GM19455 (cell line): ENCODE results near the gene UGT1A9.
"Not testable (repeated sequence)": the region's sequence is repeated elsewhere in the genome, so short reads cannot be mapped to it uniquely, and the experiment has no call there.

ENCODE experiments used
- ATAC-seq: cut with Tn5 transposase; IDR thresholded peaks from one replicate; pipeline ENCODE4 v1.9.1; 2021; ENCODE audit not compliant: unreplicated experiment

The UGT1A9 gene

DNA sequence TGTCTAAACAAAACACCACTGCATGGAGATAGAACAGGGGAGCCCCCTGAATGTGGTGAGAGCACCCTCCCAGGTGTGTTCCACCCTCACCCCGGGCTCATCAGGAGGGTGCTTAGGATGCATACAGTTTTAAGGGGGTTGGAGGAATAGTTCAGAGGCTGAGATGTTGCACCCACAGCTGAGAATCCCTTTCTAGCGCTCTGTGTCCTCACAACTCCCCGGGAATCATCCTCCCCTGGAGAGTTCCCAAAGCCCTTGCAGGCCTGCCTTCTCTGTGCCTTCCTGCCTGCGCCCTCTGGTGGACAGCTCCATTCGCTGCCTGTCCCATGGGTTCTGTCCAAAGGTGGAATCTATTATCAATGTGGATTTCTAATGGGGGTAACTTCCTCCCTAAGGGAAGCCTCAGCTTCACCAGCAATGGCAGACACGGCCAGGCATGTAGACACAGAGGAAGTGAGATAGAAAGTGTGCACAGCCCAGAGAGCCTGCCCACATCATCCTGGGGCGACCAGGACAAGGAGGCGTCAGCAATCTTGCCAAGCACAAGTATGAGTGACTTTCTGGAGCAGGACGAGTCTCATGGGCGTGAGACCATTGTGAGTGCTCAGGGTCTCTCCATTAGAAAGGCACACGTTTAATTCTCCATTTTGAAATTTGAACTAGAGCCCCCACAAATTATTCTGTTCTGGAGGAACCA is 39.8 kb downstream of the UGT1A9 start:
- no peak for ATAC-seq

DNA sequence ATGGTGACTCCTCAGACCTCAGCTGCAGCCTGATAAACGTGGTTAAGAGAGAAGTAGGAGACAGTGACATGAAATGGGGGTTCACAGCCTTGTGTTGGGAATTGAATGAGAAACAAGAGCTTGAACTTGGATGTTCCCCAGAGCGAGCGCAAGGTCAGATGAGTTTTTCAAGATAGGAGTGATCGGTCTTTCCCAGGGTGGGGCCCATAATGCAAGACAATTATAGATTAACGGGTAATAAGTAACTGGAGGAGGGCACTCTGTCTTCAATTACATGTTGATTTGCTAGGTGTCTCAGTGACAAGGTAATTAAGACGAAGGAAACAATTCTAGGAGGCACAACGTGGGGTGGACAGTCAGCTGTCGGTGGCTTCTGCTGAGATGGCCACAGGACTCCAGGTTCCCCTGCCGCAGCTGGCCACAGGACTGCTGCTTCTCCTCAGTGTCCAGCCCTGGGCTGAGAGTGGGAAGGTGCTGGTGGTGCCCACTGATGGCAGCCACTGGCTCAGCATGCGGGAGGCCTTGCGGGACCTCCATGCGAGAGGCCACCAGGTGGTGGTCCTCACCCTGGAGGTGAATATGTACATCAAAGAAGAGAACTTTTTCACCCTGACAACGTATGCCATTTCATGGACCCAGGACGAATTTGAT is 41.0 kb downstream of the UGT1A9 start, which contains the start of gene UGT1A5:
Gene UGT1A5 (plus strand): TSS at position 297 of the 651 bp plus-strand sequence. CDS start 85 bp downstream, at position 382.
- ATAC-seq, result no peak

DNA sequence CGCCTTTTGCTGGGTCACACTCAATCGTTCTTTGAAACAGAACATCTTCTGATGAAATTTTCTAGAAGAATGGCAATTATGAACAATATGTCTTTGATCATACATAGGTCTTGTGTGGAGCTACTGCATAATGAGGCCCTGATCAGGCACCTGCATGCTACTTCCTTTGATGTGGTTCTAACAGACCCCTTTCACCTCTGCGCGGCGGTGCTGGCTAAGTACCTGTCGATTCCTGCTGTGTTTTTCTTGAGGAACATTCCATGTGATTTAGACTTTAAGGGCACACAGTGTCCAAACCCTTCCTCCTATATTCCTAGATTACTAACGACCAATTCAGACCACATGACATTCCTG is 41.5 kb downstream of the UGT1A9 start:
- no peak for ATAC-seq

DNA sequence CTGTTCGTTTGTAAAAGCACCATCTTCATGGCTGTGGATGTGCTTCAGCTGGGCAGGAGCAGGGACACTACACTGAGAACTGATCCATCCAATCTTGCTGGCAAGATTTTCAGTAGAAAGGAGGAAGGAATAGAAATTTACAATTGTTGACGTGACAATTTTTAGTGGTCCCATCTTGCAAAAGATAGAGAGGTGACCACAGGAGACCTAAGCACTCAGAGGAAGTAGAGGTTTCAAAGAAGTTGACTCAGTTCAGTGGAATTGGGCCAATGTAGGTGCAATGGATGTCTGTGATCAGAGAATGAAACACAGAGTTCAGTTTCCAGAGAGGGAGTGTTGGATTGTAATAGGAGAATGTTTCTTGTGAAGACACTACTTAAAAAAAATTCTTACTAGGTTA is 42.4 kb downstream of the UGT1A9 start:
- ATAC-seq, result no peak

DNA sequence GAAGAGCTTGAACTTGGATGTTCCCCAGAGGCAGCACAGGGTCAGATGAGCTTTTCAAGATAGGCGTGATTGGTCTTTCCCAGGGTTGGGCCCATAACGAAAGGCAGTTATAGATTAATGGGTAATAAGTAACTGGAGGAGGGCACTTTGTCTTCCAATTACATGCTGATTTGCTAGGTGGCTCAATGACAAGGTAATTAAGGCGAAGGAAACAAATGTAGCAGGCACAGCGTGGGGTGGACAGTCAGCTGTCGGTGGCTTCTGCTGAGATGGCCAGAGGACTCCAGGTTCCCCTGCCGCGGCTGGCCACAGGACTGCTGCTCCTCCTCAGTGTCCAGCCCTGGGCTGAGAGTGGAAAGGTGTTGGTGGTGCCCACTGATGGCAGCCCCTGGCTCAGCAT is 46.9 kb downstream of the UGT1A9 start, which contains the start of gene UGT1A4:
Gene UGT1A4 (plus strand): TSS at position 185 of the 400 bp plus-strand sequence. CDS start 85 bp downstream, at position 270.
- no peak for ATAC-seq

DNA sequence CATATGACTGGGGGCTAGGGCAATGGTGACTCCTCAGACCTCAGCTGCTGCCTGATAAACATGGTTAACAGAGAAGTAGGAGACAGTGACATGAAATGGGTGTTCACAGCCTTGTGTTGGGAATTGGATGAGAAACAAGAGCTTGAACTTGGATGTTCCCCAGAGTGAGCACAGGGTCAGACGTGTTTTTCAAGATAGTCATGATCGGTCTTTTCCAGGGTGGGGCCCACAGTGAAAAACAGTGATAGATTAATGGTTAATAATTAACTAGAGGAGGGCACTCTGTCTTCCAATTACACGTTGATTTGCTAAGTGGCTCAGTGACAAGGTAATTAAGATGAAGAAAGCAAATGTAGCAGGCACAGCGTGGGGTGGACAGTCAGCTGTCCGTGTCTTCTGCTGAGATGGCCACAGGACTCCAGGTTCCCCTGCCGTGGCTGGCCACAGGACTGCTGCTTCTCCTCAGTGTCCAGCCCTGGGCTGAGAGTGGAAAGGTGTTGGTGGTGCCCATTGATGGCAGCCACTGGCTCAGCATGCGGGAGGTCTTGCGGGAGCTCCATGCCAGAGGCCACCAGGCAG is 57.1 kb downstream of the UGT1A9 start, which contains the start of gene UGT1A3:
Gene UGT1A3 (plus strand): TSS at position 320 of the 579 bp plus-strand sequence. CDS start 85 bp downstream, at position 405.
- ATAC-seq, result no peak

DNA sequence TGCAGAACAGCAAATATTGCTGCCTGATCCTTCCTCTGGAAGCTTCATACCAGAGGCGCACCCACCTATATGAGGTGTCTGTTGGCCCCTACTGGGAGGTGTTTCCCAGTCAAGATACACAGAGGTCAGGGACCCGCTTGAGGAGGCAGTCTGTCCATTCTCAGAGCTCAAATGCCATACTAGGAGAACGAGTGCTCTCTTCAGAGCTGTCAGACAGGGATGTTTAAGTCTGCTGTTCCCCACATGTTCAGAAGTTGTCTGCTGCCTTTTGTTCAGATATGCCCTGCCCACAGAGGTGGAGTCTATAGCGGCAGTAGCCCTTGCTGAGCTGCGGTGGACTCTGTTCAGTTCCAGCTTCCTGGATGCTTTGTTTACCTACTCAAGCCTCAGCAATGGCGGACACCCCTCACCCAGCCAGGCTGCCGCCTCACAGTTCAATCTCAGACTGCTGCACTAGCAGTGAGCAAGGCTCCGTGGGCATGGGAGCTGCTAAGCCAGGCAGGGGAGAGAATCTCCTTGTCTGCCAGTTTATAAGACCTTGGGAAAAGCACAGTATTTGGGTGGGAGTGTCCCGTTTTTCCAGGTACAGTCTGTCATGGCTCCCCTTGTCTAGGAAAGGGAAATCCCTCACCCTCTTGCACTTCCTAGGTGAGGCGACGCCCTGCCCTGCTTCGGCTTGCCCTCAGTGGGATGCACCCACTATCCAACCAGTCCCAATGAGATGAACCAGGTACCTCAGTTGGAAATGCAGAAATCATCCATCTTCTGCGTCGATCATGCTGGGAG is 65.4 kb downstream of the UGT1A9 start:
- ATAC-seq, result not testable (repeated sequence)

DNA sequence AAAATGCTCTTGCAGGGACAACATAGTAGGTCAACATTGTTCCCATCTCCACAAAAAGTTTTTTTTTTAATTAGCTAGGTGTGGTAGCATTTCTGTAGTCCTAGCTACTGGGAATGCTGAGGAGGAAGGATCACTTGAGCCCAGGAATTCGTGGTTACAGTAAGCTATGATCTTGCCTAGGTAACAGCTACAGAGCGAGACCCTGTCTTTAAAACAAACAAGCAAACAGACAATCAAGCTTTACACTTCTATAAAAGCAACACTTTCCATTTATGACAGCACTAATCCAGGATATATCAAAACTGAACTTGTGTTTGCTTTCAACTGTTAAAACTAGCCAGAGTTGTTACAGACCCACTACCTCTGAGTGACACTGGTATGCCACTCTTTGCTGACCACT is 69.2 kb downstream of the UGT1A9 start:
- ATAC-seq, result no peak

DNA sequence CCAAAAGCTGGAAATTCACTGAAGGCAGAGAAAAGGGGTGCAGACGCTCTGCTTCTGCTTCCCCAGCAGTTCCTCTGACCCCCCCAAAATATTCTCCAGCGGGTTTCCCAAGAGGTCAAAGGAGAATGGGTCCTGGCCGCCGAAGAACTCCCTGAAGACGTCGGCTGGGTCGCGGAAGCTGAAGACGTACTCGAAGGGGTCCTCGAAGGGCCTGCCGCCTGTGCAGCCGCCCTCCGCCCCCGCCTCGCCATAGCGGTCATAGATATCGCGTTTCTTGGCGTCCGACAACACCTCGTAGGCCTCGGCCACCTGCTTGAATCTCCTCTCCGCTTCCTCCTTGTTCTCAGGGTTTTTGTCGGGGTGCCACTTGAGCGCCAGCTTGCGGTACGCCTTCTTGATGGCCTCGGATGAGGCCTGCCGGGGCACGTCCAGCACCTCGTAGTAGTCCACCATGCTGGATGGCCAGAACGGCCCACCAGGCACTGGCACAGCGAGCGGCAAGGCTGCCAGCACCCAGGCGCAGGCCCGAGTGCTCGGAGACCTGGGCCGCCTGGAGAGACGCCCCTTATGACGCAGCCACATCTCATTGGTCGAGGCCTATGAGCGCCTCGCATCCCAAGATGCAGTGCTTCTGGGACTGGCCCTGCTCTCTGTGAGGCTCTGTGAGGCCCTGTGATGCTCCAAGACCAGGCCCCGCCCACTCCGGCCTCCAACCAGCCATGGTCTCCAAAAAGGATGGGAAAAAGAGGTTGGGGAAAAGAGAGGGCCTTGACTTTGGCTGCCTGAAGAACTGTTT is 72.0 kb downstream of the UGT1A9 start:
- ATAC-seq, result no peak

DNA sequence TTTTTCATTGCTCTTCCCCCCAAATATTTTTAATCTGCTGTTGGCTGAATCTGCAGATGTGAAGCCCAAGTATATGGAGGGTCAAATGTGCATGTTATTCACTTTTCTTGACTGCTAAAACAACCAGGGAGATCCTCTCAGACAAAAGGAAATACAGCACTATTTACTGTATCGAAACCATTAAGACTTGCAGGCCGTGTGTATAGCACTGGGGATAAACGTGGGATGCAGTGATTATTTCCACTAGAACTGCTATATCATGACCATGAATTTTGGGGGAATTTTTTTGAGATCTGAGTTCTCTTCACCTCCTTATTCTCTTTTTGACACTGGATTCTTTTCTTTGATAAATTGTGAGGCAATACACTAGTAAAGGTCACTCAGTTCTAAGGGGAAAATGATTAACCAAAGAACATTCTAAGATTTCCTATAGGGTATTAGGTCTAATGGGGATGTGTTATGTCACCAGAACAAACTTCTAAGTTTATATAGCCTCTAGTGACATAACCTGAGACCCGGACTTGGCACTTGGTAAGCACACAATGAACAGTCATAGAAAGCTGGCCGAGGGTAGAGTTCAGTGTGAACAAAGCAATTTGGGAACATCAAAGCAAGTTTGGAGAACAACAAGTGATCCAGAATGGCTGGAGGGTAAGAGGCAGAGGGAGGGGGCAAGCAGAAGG is 73.5 kb downstream of the UGT1A9 start:
- ATAC-seq, result no peak

DNA sequence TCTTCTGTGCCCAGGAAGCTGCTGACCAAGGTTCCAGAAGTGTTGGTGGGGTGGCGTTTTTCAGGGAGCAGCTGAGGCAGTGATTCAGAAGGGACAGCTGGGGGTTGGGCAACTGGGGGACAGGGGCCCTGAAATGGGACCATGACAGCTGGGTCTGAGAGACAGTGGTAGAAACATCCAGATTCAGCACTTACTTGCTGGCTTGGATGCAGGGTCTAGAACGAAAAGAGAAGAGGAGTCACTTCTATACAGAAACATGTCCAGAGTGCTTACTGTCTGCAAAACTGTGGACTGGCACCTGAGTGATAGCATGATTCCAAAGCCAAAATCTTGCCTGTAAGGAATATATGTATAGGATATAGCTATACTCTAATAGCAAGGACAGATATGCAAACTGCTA is 74.1 kb downstream of the UGT1A9 start:
- ATAC-seq, result not testable (repeated sequence)

DNA sequence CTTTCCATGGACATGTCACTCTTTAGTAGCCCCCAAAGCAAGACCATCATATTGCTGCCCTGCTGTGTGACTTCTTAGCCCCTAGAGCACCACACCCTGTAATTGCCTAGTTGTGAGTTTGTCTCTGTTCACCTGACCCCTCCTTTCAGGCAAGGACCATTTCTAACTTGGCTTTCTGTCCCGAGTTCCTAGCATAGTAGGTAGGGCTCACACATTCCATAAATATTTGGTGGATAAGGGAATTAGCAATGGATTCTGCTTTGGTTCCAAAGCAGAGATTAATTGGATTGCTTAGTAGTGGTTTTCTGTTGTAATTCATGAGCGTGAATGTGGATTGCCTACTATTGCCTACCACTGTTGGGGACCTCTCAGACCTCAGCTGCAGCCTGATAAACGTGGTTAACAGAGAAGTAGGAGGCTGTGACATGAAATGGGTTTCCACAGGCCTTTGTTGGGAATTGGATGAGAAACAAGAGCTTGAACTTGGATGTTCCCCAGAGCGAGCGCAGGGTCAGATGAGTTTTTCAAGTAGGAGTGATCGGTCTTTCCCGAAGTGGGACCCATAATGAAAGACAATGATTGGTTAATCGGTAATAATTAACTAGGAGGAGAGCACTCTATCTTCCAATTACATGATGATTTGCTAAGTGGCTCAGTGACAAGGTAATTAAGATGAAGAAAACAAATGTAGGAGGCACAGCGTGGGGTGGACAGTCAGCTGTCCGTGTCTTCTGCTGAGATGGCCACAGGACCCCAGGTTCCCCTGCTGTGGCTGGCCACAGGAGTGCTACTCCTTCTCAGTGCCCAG is 75.0 kb downstream of the UGT1A9 start:
- ATAC-seq, result no peak

DNA sequence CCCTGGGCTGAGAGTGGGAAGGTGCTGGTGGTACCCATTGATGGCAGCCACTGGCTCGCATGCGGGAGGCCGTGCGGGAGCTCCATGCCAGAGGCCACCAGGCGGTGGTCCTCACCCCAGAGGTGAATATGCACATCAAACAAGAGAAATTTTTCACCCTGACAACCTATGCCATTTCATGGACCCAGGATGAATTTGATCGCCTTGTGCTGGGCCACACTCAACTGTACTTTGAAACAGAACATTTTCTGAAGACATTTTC is 75.5 kb downstream of the UGT1A9 start:
- ATAC-seq, result no peak

DNA sequence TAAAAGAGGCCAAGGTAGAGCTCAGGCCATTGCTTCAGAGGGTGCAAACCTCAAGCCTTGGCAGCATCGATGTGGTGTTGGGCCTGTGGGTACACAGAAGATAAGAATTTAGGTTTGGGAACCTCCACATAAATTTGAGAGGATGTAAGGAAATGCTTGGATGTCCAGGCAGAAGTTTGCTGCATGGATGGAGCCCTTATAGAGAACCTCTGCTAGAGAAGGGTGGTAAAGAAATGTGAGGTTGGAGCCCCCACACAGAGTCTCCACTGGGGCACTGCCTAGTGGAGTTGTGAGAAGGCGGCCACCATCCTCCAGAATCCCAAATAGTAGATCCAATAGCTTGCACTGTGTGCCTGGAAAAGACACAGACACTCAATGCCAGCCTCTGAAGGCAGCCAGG is 79.0 kb downstream of the UGT1A9 start:
- ATAC-seq, result not testable (repeated sequence)

DNA sequence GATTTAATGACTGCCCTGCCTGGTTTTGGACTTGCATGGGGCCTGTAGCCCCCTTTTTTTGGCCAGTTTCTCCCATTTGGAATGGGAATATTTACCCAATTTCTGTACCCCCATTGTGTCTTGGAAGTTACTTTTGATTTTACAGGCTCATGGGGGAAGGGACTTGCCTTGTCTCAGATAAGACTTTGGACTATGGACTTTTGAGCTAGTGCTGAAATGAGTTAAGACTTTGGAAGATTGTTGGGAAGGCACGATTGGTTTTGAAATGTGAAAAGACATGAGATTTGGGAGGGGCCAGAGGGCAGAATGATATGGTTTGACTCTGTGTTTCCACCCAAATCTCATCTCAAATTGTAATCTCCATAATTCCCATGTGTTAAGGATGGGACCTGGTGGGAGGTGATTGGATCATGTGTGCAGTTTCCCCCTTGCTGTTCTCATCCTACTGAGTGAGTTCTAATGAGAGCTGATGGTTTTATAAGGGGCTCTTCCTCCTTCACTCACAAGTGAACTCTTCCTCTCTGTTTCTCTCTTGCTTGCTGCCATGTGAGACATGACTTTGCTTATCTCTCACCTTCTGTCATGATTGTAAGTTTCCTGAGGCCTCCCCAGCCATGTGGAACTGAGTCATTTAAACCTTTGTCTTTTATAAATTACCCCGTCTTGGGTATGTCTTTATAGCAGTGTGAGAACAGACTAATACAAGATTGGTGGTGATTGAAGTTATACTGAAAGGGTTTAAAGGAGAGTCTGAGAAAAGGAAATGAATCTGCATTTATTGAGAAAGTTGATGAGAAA is 79.7 kb downstream of the UGT1A9 start:
- not testable (repeated sequence) for ATAC-seq

DNA sequence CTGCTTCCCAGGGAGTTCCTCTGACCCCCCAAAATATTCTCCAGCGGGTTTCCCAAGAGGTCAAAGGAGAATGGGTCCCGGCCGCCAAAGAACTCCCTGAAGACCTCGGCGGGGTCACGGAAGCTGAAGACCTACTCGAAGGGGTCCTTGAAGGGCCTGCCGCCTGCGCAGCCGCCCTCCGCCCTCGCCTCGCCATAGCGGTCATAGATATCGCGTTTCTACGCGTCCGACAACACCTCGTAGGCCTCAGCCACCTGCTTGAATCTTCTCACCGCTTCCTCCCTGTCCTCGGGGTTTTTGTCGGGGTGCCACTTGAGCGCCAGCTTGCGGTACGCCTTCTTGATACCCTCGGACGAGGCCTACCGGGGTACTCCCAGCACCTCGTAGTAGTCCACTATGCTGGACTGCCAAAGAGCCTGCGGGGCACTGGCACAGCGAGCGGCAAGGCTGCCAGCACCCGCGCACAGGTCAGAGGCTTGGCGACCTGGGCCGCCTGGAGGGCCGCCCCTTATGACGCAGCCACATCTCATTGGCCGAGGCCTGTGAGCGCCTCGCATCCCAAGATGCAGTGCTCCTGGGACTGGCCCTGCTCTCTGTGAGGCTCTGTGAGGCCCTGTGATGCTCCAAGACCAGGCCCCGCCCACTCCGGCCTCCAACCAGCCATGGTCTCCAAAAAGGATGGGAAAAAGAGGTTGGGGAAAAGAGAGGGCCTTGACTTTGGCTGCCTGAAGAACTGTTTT is 83.3 kb downstream of the UGT1A9 start:
- no peak for ATAC-seq

DNA sequence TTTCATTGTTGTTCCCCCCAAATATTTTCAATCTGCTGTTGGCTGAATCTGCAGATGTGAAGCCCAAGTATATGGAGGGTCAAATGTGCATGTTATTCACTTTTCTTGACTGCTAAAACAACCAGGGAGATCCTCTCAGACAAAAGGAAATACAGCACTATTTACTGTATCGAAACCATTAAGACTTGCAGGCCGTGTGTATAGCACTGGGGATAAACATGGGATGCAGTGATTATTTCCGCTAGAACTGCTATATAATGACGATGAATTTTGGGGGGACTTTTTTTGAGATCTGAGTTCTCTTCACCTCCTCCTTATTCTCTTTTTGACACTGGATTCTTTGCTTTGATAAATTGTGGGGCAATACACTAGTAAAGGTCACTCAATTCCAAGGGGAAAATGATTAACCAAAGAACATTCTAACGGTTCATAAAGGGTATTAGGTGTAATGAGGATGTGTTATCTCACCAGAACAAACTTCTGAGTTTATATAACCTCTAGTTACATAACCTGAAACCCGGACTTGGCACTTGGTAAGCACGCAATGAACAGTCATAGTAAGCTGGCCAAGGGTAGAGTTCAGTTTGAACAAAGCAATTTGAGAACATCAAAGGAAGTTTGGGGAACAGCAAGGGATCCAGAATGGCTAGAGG is 84.9 kb downstream of the UGT1A9 start:
- ATAC-seq, result no peak
